Neutrophil (primary cell): ENCODE measurements around the gene ZIC5.

Experiments
- H3K27ac ChIP-seq: fragments of 200-600 bp; sonication (generic); 2 replicates; pipeline ENCODE4 v1.5.1; 2016; ENCODE audit warnings: mild to moderate bottlenecking, moderate library complexity
- H3K27me3 ChIP-seq: fragments of 200-600 bp; sonication (generic); 2 replicates; pipeline ENCODE4 v1.6.0; 2016; ENCODE audit warnings: mild to moderate bottlenecking
- H3K36me3 ChIP-seq: fragments of 200-600 bp; sonication (generic); 2 replicates; pipeline ENCODE4 v1.5.1; 2017
- H3K4me1 ChIP-seq, 2 experiments: fragments of 200-600 bp in 1 of 2; sonication (generic) in 1 of 2; 1 replicate in 1 of 2; 2 replicates in 1 of 2; pipeline versions ENCODE4 v1.5.1 to v1.6.1; 2013 to 2016; ENCODE audit warnings: low read depth in 1 of 2, low read length in 1 of 2, mild to moderate bottlenecking in 1 of 2, moderate library complexity in 1 of 2; ENCODE audit not compliant: control insufficient read depth in 1 of 2, insufficient read depth in 1 of 2
- H3K4me3 ChIP-seq, 2 experiments: fragments of 200-600 bp in 1 of 2; sonication (generic) in 1 of 2; 1 replicate in 1 of 2; 2 replicates in 1 of 2; pipeline ENCODE4 v1.5.1; 2013 to 2016; ENCODE audit warnings: low read depth in 1 of 2, low read length in 1 of 2, mild to moderate bottlenecking in 1 of 2, moderate library complexity in 1 of 2
- H3K9me3 ChIP-seq: fragments of 200-600 bp; sonication (generic); 2 replicates; pipeline ENCODE4 v1.5.1; 2016
- CTCF ChIP-seq: fragments of 200-600 bp; sonication (generic); IDR thresholded peaks from 2 replicates; pipeline ENCODE4 v1.5.1; 2016; ENCODE audit warnings: antibody characterized with exemption

The ZIC5 gene

GRCh38 chr13:99944102-99944501 lies 27.5 kb downstream of the ZIC5 start:
- H3K9me3 ChIP-seq: no peaks in the 10 kb centered on the region

GRCh38 chr13:99941911-99942310 lies 29.7 kb downstream of the ZIC5 start:
- Histone ChIP-seq H3K4me1 (no peaks in the 10 kb centered on the region), H3K27ac (no peak overlapping the region), H3K27me3 (peaks cover 81% of the 10 kb centered on the region), H3K9me3 (no peaks in the 10 kb centered on the region), H3K4me3 (no peak overlapping the region), H3K36me3 (no peaks in the 10 kb centered on the region)
- TF ChIP-seq CTCF: no peak

More at GRCh38 chr13:99944102-99944501, 27.5 kb downstream of the ZIC5 start:
- Histone ChIP-seq H3K27ac (no peak overlapping the region), H3K4me3 (no peak overlapping the region), H3K27me3 (peaks cover 81% of the 10 kb centered on the region), H3K4me1 (no peaks in the 10 kb centered on the region), H3K36me3 (no peaks in the 10 kb centered on the region)
- no peak for TF ChIP-seq CTCF

GRCh38 chr13:99941086-99941485 lies 30.5 kb downstream of the ZIC5 start:
- Histone ChIP-seq H3K27ac (no peak overlapping the region), H3K4me3 (no peak overlapping the region), H3K9me3 (no peaks in the 10 kb centered on the region), H3K36me3 (no peaks in the 10 kb centered on the region), H3K4me1 (no peaks in the 10 kb centered on the region), H3K27me3 (peaks cover 78% of the 10 kb centered on the region)
- TF ChIP-seq CTCF: no peak

GRCh38 chr13:99938635-99939034 lies 32.9 kb downstream of the ZIC5 start:
- no peaks in the 10 kb centered on the region for H3K36me3 ChIP-seq
- TF ChIP-seq CTCF: no peak
- H3K9me3 ChIP-seq: no peaks in the 10 kb centered on the region
- H3K27me3 ChIP-seq: peaks cover 76% of the 10 kb centered on the region
- H3K4me1 ChIP-seq: no peaks in the 10 kb centered on the region
- H3K27ac ChIP-seq: no peak overlapping the region
- H3K4me3 ChIP-seq: no peak overlapping the region

DNA sequence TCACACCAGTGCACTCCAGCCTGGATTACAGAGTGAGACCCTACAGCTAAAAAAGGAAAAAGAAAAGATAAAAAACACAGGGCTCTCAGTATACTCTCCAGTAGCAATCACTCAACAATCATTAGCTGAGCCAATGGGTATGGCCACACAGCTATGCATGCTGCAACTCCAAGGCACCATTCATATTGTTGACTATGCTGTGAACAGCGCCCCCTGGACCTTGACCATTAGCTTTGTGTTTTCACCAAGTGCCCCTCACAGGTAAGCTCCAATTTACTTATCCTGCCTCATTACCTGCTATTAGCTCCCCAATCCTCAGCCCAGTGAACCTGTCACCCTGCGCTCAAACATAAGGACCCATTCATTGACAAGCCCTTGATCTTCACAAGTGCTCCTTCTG lies 35.8 kb downstream of the ZIC5 start:
- no peaks in the 10 kb centered on the region for H3K9me3 ChIP-seq
- H3K4me1 ChIP-seq: no peaks in the 10 kb centered on the region
- no peak for TF ChIP-seq CTCF
- H3K36me3 ChIP-seq: no peaks in the 10 kb centered on the region
- peaks cover 70% of the 10 kb centered on the region for H3K27me3 ChIP-seq
- H3K27ac ChIP-seq: no peak overlapping the region
- H3K4me3 ChIP-seq: no peak overlapping the region

DNA sequence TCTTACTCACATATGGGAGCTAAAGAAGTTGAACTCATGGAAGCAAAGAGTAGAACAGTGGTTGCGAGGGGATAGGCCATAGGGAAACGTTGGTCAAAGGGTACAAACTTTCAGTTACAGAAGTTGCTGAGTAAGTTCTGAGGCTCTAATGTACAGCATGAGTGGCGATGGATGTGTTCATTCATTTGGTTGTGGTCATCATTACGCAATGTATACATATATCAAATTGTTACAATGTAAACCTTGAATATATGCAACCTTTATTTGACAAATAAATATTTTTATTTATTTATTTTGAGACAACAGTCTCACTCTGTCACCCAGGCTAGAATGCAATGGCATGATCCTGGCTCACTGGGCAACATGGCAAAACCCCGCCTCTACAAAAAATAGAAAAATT lies 38.7 kb downstream of the ZIC5 start:
- Histone ChIP-seq H3K4me1 (no peaks in the 10 kb centered on the region), H3K27ac (no peak overlapping the region), H3K27me3 (peaks cover 56% of the 10 kb centered on the region), H3K9me3 (no peaks in the 10 kb centered on the region), H3K4me3 (no peak overlapping the region), H3K36me3 (no peaks in the 10 kb centered on the region)
- TF ChIP-seq CTCF: no peak
